Fibroblast of the conjunctiva (primary cell): ENCODE data around the gene DMXL1.
A peak's percentile ranks its signal among the peaks of the same experiment; 100 is the strongest.
"Not testable (repeated sequence)": the region's sequence is repeated elsewhere in the genome, so short reads cannot be mapped to it uniquely, and the experiment has no call there.

ENCODE experiments used
- DNase-seq: peaks from one replicate; pipeline ENCODE4 v3.0.0-alpha.2; 2010; ENCODE audit warnings: low read depth

The DMXL1 gene

DNA sequence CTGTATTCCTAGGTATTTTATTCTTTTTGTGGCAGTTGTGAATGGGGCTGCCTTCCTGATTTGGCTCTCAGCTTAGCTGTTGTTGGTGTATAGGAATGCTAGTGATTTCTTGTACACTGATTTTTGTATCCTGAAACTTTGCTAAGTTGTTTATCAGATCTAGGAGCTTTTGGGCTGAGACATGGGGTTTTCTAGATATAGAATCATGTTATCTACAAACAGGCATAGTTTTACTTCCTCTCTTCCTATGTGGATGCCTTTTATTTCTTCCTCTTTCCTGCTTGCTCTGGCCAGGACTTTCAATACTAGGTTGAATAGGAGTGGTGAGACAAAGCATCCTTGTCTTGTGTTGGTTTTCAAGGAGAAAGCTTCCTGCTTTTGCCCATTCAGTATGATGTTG is 129.9 kb downstream of the DMXL1 start:
- DNase-seq, result no peak

DNA sequence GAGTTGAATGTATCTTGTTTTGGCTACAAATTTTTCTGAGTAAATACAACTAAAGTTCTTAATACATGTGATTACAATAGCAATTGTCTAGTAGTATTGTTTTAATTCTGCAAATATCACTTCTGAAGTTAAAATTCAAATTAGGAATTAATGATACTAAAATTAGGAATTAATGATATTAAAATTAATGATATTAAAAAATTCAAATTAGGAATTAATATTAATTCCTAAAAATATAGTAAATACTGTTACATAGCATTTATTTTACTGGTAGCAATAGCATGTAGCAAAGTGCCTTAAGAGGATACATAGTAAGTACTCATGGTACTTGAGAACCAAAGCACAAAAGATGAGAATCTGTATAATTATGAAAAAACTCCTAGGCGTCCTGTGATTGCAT is 136.2 kb downstream of the DMXL1 start:
- no peak for DNase-seq

DNA sequence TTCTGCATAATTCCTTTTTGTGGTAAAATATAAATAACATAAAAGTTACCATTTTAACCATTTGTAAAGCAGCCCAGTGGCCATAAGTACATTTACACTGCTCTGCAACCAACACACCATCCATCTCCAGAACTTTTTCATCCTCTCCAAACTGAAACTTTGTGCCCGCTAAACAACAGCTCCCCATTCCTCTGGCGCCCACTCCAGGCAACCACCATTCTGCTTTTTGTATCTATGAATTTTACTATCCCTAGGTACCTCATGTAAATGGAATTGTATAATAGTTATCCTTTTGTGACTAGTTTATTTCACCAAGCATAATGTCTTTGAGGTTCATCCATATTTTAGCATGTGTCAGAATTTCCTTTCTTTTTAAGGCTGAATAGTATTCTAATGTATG is 141.1 kb downstream of the DMXL1 start:
- DNase-seq, result no peak

DNA sequence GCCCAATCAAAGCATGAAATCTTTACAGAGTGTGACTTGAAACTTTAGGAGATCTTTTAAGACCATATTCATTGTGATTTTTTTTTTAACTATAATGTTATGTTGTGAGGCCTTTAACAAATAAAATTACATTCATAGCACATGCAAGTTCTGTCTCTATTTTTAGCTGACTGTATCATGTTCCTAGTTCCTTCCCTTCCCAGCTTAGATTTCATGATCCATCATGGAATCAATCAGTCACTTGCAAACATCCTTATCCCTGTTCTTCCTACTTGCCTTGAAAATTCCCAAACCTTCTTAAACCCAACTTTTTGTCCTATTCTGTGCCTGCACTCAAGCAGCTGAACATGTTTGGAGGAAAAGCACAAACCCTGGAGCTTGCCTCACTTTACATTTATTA is 141.8 kb downstream of the DMXL1 start:
- no peak for DNase-seq

DNA sequence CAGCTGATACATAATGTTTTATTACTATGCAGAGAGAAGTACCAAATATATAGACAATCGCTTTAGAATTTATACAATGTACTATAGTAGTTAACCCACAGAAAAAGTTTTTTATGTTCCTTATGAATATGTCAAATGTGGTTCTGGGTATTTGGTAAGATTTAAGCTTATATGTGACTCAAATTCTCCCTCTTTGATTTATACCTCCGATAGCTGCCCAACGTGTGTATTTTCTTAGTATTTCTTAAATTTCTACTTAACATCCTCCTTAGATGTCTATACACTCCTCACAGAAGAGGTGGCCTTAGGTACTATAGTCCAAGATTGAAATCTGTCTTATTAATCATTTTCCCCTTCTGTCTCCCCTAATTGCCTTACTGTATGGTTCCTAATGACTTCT is 146.3 kb downstream of the DMXL1 start:
- no peak for DNase-seq

DNA sequence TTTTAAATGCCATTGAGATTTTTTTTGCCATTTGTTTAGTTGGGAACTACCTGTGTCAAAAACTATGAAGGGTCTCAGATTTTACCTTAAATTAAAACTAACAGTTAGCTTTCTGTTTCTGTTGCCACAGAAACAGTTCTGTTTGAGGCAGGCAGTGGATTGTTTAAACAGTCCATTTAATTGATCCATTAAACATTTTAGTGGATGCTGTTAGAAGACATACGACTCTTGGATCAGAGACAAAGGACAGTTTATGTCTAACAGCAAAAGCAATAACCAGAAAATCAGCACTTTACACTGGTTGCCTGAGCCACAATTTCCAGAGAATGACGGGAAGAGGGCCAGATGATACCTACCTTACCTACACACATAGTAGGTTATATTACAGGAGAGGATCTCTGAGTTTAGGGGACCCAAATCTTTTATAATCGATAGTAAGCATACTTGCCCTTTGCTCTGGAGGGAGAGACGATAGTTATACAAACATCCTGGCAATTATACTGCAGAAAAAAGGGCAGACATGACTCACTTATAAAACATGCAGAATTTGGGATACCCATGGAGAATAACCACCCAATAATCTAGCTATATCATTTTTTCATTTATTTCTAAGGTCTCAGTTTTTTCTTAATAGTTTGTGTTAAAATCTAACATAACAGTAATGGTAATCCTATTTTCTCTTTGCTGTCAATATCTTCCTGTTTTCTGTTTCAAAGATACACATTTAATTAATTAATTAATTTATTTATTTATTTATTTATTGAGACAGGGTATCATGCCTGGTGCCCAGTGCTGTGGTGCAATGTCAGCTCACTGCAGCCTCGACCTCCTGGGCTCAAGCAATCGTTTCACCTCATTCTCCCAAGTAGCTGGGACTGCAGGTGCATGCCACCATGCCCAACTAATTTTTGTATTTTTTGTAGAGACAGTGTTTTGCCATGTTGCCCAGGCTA is 148.2 kb downstream of the DMXL1 start:
- DNase-seq, result no peak

DNA sequence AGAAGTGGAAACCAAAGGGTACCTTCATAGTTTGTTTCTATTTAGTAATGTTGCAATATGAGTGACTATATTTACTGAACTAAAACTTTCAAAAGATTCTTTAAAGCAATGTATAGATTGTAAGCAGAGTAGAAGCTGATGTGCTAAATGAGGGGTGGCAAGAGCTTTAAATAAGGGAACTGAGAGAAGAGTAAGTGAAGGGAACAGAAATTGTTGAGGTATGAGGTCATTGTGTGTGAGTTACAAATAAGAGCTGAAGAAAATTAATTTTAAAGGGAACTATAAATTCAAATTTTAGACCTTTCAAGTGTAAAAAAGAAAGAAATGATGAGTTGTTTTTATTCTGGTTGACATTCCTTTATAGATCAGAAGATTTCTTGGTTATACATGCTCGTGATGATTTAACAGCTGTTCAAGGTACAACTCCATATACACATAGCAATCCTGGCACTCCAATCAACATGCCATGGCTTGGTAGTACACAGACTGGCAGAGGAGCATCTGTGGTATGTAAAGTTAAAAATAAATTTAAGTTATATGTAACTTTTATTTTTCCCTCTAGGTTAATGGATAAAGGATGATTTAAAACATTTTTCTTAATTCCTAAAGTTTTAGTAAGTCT is 149.8 kb downstream of the DMXL1 start:
- DNase-seq, result no peak

DNA sequence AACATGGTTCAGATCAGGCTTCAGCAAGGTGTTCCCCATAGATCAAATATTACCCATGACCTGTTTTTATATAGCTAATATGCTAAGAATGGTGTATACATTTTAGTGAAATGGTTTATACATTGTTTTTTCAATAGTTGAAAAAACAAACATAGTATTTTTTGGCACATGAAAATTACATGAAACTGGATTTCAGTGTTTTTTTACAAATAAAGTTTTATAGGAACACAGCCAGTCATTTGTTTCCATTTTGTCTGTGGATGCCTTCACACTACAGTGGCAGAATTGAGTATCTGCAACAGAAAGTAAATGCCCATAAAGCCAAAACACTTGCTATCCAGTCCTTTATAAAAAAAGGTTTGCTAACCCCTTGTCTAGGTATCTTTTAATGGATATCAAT is 150.4 kb downstream of the DMXL1 start:
- DNase-seq, result no peak

DNA sequence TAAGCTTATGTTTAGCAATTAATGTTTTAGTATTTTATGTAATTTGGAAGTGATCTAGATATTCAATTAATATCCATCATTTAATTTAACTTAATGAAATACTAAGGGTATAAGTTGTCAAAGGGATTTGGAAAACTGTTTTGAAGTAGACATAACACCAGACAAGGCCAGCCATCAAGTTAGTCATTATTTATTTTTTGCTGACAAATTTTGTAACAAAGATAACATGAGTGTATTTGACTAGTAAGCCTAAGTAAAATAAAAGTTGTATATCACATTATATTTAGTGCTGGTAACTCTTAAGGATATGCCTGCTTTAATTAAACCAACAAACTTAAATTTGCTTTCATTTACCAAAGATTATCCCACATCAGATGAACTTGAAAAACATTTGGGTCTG is 159.1 kb downstream of the DMXL1 start:
- no peak for DNase-seq

DNA sequence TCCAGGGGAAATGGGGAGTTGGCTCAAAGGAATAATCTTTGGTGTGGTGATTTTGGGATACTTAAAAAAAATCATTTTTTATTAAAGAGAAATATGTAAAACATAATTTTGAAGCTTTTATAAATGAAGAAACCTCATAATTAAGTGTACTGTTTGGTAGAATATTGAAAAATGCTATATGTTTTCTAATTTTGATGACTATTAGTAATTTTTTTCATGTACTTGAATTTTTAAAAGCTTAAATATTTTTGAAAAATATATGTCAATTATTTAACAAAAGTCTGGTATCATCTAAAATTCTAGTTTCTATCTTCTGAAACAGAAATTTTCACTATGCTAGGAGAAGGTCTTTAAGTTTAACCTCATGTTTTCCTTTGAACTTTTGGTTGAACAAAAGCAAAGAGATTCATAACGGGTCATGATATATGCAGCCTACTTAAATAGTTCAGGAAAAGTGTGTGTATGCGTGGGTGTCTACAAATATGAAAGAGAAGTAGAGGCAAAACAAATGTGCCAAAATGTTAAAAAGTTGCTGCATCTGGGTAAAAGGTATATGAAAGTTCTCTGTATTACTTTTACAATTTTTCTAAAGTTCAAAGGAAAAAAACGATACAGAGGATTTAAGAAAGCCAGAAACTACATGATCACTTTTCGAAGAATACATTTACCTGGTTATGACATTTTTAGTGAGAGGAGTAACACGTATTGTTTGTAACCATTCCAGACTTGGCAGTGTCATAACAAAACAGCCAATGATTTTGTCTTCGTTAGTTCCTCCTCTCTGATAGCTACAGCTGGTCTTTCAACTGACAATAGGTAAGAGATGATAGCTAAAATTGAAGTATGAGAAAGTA is 167.6 kb downstream of the DMXL1 start:
- no peak for DNase-seq

DNA sequence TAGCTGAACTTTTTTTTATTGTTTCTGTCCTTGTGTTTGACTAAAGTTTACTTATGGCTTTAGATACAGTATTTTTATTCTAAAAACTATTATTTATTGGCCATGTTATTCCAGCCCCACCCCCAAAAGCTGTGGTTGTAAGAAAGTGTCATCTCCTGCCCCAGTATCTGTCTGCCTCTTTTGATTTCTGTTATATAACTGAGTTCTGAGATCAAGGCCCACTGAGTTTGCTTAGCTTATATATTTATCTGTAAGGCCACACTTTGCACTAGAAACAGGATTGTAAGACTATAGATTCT is 168.2 kb downstream of the DMXL1 start:
- DNase-seq, result no peak

DNA sequence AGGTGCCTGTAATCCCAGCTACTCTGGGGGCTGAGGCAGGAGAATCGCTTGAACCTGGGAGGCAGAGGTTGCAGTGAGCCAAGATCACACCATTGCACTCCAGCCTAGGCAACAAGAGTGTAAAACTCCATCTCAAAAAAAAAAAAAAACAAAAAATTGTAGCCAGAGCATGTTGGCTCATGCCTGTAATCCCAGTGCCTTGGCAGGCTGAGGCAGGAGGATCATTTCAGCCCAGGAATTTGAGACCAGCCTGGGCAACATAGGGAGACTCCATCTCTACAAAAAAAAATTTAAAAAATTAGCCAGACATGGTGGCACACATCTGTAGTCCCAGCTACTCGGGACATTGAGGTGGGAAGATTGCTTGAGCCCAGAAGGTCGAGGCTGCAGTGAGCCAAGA is 168.9 kb downstream of the DMXL1 start:
- not testable (repeated sequence) for DNase-seq

DNA sequence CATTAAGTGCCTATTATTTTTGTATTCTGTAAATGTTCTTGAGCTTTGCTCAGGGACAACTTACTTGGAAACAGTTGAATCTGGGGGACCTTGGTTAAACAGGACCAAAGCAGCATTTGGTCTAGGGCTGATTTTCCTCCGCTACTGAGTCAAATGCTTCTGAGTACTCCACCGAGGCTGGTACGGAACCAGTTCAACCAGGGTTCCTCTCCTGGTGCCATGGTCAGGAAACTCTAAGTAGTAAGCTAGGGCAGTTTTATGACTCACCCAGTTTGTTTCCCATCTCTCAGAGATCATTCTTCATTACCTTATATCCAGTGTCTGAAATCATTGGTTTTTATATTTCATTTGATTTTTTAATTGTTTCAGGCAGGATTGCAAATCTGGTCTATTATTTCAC is 173.0 kb downstream of the DMXL1 start:
- DNase-seq, result no peak

DNA sequence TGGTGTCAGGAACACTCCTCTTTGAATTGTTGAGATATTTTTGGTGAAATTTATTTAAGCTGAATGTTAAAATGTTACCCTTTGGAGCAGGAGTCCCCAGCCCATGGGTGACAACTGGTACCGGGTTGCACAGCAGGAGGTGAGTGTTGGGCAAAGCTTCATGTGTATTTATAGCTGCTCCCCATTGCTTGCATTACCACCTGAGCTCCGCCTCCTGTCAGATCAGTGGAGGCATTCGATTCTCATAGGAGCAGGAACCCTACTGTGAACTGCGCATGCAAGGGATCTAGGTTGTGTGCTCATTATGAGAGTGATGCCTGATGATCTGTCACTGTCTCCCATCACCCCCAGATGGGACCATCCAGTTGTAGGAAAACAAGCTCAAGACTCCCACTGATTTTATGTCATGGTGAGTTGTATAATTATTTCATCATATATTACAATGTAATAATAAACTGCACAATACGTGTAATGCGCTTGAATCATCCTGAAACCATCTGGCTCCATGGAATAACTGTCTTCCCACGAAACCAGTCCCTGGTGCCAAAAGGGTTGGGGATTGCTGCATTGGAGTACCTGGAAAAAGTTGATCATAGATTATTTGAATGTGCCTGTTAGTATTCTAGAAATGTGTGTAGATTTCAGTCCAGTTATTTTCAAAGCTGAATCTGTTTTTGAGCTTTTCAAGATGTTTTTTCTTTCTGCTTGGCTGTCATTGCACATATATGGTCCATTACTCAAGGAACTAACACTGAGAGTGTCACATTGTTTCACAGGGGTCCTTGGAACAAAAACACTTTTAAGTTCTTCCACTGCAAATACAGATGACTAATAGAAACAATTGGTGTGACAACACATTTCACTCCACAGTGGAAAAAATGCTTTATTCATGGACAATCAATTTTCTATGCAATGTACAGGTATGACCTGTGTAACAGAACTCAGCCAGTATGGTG is 180.3 kb downstream of the DMXL1 start:
- DNase-seq, result no peak

DNA sequence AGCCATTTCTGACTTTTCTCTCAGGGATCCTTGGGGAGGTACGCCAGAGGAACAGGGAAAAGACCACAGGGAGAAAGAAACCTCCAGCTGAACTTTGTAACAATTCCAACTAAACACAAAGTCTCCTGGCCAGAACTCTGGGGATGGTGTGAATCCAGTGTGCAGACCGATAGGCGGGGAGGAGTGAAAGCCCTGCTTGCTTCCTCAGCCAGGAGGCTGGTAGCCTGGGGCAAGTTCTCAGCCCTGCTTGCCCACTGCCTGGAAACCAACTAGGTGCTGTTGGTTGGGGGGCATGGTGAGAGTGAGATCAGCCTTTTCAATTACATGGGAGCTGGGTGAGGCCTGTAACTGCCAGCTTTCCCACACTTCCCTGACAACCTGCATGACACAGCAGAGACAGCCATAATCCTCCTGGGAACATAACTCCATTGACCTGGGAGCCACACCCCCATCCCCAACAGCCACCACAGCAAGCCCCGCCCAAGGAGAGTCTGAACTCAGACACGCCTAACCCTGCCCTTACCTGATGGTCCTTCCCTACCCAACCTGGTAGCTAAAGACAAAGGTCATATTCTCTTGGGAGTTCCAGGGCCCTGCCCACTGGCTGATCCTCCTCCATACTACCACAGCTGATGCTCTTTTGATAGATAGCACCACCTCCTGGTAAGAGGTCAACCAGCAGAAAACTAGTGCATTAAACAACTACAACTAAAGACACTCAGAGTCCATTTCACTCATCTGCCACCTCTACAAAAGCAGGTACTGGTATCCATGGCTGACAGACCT is 184.9 kb downstream of the DMXL1 start:
- no peak for DNase-seq

DNA sequence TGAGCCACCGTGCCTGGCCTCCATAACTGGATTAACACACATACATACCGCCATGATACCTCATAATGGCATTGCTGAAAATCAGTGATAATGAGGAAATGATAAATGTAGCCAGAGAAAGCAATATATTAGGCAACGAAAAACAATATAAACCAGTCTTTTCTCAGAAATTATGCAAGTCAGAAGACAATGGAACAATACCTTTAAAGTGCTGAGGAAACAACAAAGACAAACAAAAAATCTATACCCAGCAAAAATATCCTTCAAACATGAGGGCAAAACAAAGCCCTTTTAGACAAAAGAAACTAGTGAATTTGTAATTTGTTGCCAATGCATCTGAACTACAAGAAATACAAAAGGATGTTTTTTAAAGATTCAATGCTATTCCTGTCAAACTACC is 186.7 kb downstream of the DMXL1 start:
- no peak for DNase-seq

DNA sequence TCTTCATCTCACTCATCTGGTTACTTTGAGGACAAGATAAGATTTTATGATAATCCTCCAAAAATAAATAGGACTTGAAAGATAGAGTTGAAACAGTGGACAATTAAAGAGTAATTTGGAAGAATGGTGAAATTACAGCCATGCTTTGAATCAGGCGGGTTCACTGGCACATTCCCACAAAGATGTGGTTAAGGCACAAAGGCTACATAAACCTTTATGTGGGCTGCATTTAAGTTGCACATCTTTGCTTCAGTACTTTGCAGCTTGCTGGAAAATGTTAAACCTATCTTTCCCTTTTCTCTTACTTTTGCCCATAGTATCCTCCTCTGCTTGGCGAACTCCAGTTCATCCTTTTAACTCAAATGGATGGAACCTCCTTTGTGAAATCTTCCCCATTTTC is 192.8 kb downstream of the DMXL1 start:
- no peak for DNase-seq

DNA sequence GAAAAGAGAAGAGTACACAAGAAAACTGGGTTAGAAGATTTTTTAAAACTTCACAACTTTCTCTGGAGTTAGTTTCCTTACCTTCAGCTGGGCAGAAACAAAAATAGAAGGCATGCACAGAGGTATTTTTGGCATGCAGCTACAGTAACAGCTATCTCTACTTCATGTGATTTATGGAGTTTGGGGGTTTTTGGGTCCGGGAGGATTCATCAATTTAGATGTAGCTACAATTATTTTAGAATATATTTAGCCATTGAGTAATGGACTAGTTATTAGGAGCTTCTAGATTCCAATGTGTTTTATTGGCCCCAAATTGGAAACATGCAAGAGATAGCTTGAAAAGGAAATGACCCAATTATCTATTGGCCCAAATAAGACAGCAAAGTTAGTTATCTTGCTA is 193.3 kb downstream of the DMXL1 start:
- no peak for DNase-seq

DNA sequence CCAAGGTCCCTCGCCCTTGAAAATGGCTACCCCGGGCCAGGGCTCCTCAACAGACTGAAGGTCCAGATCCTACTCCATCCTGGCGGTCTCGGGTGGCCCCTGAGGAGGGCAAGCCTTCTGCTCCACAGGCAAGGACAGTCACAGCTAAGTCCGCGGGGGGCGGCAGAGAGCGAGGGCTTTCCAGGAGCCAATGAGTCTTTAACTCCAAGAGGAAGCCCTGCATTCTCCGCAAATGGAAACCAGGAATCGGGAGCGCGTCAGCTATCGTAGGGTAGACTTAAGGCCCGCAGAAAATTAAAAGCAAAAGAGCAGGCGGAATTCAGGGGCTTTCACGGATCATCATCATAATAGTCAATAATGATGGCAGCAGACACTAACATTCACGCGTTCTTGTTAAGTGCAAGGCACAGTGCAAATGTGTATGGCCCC is 197.1 kb downstream of the DMXL1 start:
- DNase-seq, result peak; percentile 89

DNA sequence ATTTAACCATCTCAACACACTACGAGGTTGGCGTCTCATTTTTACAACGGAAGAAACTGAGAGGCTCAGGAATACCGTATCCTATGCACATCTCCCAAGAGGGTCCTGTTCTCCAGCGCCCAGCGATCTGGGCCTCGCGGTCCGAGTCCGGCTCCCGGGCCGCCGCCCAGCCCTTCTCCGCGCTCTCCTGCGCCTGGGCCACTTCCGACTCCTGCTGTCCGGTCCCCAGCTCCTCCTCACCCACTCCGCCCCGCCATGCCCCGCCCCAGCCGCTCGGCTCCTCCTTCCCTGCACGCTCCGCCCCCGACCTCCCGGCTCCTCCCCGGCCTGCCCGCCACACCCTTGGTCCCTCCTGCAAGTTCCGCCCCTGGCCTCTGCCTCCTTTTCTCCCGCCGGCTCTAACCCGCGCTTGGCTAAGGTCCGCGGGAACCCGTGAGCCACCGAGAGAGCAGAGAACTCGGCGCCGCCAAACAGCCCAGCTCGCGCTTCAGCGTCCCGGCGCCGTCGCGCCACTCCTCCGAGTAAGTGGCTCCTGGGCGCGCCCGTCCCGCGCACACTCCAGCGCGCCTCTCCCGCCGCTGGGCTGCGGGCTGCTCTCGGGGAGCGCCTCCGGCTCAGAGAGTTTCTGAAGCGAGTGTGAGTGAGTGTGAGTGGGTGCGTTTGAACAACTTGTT is 197.6 kb downstream of the DMXL1 start:
- peak; percentile 91 for DNase-seq
